DMS114 treated with DMSO at 0.1 percent for 48 hours (cell line): ENCODE data around the gene DNM1.
"Not testable (repeated sequence)": the region's sequence is repeated elsewhere in the genome, so short reads cannot be mapped to it uniquely, and the experiment has no call there.

Experiments
- DNase-seq: peaks from one replicate; lab custom pipeline; 2025; ENCODE audit not compliant: unreplicated experiment; lab: John Stamatoyannopoulos, UW

DNM1 gene

DNA sequence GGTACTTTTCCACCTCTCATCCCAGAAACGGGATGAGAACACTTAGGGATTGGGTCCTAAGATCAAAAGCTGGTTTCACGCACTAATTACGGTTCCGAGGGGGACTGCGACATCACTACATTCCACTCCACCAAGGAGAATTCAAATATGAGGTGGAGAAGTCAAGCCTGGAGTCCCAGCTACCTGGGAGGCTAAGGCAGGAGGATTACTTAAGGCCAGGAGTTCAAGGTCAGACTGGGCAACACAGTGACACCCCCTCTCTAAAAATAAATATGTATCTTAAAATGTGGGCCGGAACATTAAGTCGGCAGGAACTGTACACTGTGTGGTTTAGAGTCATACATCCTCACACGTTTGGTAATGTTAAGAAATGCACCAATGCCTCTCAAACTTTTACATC lies 71.1 kb downstream of the DNM1 start:
- no peak for DNase-seq

DNA sequence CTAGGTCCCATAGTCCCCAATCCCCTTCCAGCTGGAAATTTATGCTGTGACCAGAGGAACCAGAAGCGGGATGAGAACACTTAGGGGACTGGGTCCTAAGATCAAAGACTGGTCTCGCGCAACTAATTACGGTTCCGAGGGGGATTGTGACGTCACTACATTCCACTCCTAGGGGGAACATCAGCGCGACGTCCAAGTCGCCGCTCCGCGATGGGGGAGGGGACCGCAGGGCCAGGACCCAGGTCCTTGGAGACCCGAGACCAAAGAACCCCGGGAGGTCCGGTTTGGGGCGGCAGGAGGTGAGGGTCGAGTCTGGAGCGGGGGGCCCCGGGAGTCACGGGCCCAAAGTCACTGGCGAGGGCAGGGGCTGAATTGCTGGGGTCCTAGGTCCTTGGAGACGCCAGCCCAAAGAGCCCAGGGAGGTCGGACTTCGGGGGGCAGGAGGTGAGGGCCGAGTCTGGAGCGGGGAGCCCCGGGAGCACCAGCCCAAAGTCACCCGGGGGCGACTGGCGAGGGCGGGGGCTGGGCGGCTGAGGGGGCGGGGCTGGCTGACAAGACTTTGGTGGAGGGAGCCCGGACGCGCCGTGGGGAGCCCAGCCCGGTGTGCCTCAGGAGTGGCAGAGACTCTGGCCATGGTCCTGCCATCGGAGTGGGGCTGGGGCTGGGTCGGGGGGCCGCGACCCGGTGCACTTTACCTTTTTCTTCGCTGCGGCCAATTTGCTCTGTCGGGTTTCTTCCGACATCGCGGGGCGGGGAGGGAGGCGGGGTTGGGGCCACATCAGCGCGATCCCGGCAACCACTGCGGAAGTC lies 72.2 kb downstream of the DNM1 start, which contains the start of gene GOLGA2:
Gene GOLGA2 (minus strand): TSS at position 810 of the 810 bp plus-strand sequence. CDS start 31 bp downstream, at position 779.
- no peak for DNase-seq

DNA sequence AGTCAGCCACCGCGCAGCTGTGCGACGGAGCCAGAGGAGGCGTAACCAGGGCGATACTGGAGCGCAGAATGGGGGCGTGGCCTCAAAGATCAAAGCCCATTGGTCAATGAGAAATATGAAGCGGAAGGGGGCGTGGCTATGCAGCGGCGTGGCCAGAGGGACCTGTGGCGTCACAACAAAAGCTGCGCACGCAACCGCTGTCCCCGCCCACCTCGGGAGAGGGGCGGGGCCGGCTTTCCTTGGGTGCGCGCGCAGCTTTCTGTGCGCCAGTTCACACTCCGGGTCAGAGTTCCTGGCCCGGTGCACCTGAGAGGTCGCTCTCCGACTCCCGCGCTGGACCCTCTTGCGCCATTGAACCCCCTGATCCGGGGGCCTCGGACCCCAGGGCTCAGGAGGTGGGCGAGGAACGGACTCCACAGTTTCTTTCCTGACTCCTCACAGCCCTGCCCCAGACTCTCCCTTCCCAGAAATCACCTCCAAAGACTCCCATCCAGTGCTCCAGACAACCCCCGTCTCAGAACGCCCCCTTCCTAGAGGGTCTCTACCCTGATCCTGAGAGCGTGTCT lies 72.9 kb downstream of the DNM1 start, which contains the start of gene SWI5:
Gene SWI5 (plus strand): TSS at position 269 of the 566 bp plus-strand sequence.
- peak; percentile 95 for DNase-seq

DNA sequence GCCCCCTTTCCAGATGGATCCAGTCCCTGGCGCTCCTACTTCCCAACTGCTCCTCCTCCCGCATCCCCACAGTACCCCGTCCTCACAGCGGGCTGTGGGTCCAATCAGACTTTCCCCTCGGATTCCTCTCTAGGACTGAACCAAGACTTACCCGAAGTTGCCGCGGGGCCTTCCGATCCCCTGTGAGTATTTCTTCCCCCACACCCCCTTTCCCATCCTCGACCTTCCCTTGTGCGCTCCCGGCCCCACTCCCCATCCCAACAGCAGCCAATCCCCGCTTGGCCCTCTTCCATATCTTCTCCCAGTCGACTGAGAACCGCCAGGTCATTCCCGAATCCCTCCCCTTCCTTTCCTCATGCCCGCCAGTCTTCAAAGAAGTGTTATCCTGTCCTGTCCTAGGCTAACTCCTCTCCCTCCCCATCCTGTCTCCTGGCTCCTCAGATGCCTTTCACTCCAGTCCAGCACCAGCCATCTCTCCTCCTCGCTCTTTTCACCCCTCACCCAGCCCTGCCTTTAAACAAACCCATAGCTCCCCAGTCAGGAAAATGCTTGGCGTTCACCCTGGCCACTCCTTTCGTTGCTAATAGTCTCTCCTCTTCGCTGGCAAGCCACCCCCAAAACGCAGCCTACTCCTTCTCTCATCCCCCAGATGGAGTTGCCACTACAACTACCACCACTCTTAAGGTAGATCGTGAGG lies 73.5 kb downstream of the DNM1 start:
- no peak for DNase-seq

GRCh38 chr9:128279088-128280073 lies 76.2 kb downstream of the DNM1 start:
- not testable (repeated sequence) for DNase-seq

DNA sequence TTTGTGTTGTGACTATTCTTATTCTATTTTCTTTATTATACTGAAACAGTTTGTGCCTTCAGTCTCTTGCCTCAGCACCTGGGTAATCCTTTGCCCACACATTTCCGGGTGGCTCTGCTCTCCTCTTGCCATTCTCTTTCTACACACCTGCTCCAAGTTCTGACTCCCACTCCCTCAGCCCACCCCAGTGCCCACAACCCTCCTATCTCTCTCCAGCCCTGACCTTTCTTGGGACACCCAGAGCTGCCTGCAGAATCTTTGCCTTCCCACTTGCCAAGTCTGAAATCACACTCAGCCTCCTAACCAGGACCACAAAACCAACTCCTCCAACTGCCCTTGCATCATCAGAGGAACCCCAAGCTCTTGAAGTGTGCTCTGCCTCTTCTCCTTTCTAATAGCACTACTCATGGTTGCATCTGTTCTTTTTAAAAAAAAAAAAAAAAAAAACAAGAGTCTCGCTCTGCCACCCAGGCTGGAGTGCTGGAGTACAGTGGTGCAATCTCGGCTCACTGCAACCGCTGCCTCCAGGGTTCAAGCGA lies 77.0 kb downstream of the DNM1 start:
- no peak for DNase-seq

DNA sequence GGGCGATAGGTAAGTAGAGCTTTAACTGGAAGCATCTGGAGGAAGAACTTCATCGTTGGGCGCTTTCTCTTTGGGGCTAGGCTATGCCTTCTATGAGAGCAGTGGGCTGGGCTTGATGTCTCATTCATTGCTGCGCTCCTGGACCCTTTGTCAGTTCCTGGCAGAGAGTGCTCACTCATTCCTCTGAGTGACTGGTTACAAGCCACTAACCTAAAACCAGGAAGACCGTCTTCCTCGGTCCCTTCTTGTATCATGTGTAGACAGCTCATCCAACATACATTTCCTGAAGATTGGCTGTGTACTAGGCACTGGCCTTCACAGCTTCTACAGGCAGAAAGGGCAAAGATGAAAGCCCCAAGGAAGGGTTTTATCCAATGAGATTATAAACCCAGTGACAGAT lies 79.3 kb downstream of the DNM1 start:
- DNase-seq: no peak

- no peak for DNase-seq
These were observed 82.0 kb downstream of the DNM1 start for GRCh38 chr9:128285033-128285784.

GRCh38 chr9:128286440-128286839 lies 83.3 kb downstream of the DNM1 start:
- no peak for DNase-seq

GRCh38 chr9:128288273-128289004 lies 85.3 kb downstream of the DNM1 start:
- DNase-seq: no peak

DNA sequence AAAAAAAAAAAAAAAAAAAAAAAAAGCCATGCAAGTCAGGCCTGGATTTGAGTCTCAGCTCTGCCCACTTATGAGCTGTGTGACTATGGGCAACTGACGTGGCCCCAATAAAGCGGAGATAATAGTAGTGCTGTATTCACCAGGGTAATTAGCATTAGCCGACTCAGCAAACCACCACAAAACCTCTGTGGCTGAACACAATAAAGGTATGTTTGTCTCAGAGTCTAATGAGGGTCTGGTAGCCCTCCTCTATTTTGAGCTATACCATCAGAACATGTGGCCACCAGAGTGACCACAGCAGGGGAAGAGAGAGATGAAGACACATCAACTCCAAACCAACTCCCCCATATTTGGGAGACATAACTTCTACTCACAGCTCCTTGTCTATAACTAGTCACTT lies 88.8 kb downstream of the DNM1 start:
- DNase-seq: no peak

- no peak for DNase-seq
These were observed 89.9 kb downstream of the DNM1 start for GRCh38 chr9:128293091-128293490.

GRCh38 chr9:128294142-128294541 lies 91.0 kb downstream of the DNM1 start:
- no peak for DNase-seq

DNA sequence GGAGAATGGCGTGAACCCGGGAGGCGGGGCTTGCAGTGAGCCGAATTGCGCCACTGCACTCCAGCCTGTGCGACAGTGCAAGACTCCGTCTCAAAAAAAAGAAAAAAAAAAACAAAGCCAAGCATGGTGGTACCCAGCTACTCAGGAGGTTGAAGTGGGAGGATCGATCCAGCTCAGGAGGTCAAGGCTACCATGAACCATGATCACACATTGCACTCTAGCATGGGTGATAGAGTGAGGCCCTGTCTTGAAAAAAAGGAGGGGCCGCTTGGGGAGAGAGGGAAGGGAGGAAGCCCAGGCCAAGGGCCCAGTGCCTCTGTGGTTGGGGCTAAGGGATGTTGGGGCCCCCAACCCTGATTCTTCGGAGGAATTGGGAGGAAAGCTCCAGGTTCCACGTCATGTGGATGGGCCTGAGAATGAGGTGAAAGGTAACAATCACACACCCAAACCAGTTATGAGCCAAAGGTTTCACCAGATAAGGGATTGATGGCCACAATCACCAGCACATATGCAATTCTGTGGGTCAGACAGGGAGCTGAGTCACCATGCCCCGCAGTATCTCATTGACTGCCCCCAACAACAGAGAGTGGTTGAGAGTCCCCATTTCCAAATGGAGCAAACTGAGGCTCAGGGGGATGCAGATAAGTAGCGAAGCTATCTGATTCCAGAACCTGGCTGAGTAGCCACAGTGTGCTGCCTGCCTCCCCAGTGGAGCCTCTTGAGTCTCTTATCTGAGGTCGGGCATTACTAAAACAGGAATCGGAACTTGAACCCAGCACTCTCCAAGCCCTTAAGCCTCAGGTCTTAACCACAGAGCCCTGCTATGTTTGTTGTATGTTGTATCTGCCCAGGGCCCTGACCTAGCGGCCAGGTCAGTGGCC lies 93.4 kb downstream of the DNM1 start:
- no peak for DNase-seq

- DNase-seq: no peak
These were observed 94.1 kb downstream of the DNM1 start for GRCh38 chr9:128297221-128297773.

DNA sequence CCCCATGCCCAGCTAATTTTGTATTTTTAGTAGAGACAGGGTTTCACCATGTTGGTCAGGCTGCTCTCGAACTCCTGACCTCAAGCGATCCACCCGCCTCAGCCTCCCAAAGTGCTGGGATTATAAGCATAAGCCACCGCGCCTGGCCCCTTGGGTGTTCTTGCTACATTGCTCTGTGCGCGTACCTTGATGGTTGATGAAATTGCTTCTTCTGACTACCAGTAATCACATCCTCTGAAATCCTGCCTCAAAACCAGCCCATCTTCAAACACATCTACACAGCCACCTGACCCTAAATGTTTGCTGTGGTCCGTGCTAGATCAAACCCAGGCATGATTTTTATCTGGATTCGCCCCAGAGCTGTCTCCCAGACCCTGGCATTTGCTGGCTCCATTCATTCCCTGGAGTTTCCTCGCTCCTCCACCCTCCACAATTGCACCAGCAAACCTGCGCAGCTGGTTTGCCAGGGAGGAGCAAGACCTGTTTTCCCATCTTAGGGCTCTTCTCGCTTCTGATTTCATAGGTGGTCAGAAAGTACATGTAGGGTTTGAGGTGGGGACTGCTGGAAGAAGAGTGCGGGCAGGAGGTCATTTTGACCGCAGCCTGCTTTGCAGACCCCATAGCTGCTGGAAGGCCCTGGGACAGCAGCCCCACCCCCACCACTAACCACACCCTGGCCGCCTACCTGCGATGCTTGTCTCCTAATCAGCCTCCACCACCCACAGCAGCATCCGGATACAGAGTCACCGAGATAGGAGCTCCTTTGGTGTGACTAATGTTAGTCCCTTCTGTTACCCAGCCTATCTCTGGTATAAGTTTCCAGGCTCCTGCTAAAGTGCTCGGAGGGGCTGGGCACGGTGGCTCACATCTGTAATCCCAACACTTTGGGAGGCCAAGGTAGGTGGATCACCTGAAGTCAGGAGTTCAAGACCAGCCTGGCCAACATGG lies 95.6 kb downstream of the DNM1 start:
- no peak for DNase-seq
